ENCODE data around the gene FNDC11. TPM values are rescaled to one million over a fixed set of nuclear protein-coding genes. Genes with fewer than 3 reads are reported as not detected.

Gene FNDC11
- total and polyA plus RNA-seq, 2 of the 13 experiments (the other 11 are each of a cell fraction or from before 2014, with no cell fraction given), result 0.07 TPM; not detected in 1

- POLR2A ChIA-PET, result no interaction called here
- WGBS (ENCODE audit: low lambda C conversion rate), result 22% methylated on average over 14 of the region's 14 CpGs
Observed at GRCh38 chr20:63530788-63531160, 23.2 kb upstream of the FNDC11 start.

More at GRCh38 chr20:63530788-63531160, 23.2 kb upstream of the FNDC11 start:
- peaks cover 22% of the 10 kb centered on the region for H3K4me1 ChIP-seq (ENCODE audit: insufficient read depth, low read length)
- DNase-seq (ENCODE audit: low spot score) (no peak), ATAC-seq (no peak), FAIRE-seq (no peak)
- H3K4me2 ChIP-seq (ENCODE audit: low read depth, low read length), result no peak overlapping the region
- H3K27ac ChIP-seq (ENCODE audit: extremely low read length, insufficient read depth, low read length), result no peak overlapping the region
- BruUV-seq (replicated peaks), result no TSS peak
- no peaks in the 10 kb centered on the region for H3K9me3 ChIP-seq (ENCODE audit: low read length)
- H3K27me3 ChIP-seq (ENCODE audit: control insufficient read depth in 1 of 2, insufficient read depth in 2 of 2, low read length in 2 of 2), result peaks cover 36 to 69% of the 10 kb centered on the region in 2 experiments
- H3K9ac ChIP-seq (ENCODE audit: insufficient read depth, low read depth, low read length), result no peak overlapping the region
- no peak overlapping the region for H3K4me3 ChIP-seq (replicated peaks in 1 of 3; ENCODE audit: insufficient read depth in 1 of 3, low read depth in 2 of 3, low read length in 3 of 3)
- no peak overlapping the region for H2AFZ ChIP-seq (ENCODE audit: low read length)
- CTCF ChIA-PET (ENCODE audit: low intra/inter-chr PET ratio, low total read pairs), result no interaction called here
- no peaks in the 10 kb centered on the region for H3K36me3 ChIP-seq (replicated peaks in 1 of 2; ENCODE audit: control insufficient read depth in 1 of 2, insufficient read depth in 2 of 2, low read length in 2 of 2)
- H4K20me1 ChIP-seq (ENCODE audit: insufficient read depth, low read length), result peaks cover 4% of the 10 kb centered on the region; the same call in 1 of the 2 replicates
- intact Hi-C loops (cut with micrococcal nuclease; ENCODE audit: unreplicated experiment) (loop anchor here (10.0 kb wide), 1 partner anchor 124 kb away; the partner anchor contains the start of genes RTEL1 and STMN3), in situ Hi-C loops (cut with HindIII; ENCODE audit: extremely low pct_ligation_motif_present, low pct_unique_long_range_greater_than_20kb) (no loop called here)
- H3K79me2 ChIP-seq (ENCODE audit: insufficient read depth, low read length), result no peaks in the 10 kb centered on the region
- 0 out of 4 replicates have a peak, but pooled peaks of 1 of the 2 experiments have one; percentile 27 for TF ChIP-seq NR2F1 (CRISPR knock-in tag; IDR thresholded peaks at IDR 0.05)
- peak; percentile 67; the same call in 1 of the 2 replicates for TF ChIP-seq TFAP4 (IDR thresholded peaks at IDR 0.05; ENCODE audit: borderline replicate concordance, low read depth)
- TF ChIP-seq SALL1 (CRISPR knock-in tag; IDR thresholded peaks at IDR 0.05), result 0 out of 2 replicates have a peak, but pooled peaks have one; percentile 22
- TF ChIP-seq RXRB (CRISPR knock-in tag; IDR thresholded peaks at IDR 0.05; ENCODE audit: borderline replicate concordance), result no peak
- TF ChIP-seq HNF4A (CRISPR knock-in tag; IDR thresholded peaks at IDR 0.05), result peak; percentile 44
- no peak for TF ChIP-seq CSRNP2 (CRISPR knock-in tag; conservative IDR thresholded peaks at IDR 0.05; ENCODE audit: low read depth)
- peak; percentile 97 for TF ChIP-seq ZSCAN25 (CRISPR knock-in tag; IDR thresholded peaks at IDR 0.05)

Data from HepG2 (cell line).